ENCODE data around the gene ANKRD33B. TPM values are rescaled to one million over a fixed set of nuclear protein-coding genes. Genes with fewer than 3 reads are reported as not detected.

ANKRD33B gene
- polyA plus RNA-seq, 3 donors = 0.05 TPM; not detected in 2

- H3K4me3 Mint-ChIP-seq = no peak overlapping the region
- no peaks in the 10 kb centered on the region for H4K20me1 ChIP-seq (ENCODE audit: insufficient read depth, low read length)
- no peak overlapping the region for H3K4me2 ChIP-seq (replicated peaks; ENCODE audit: extremely low read depth, low read length, poor library complexity, severe bottlenecking)
- no peak for DNase-seq
- H3K36me3 Mint-ChIP-seq = no peaks in the 10 kb centered on the region
- TF ChIP-seq CTCF (IDR thresholded peaks at IDR 0.05) = no peak
- no peak overlapping the region for H3K27ac Mint-ChIP-seq
- H3K79me2 ChIP-seq (ENCODE audit: insufficient read depth, low read length) = no peaks in the 10 kb centered on the region
- no peaks in the 10 kb centered on the region for H3K27me3 ChIP-seq (ENCODE audit: control insufficient read depth in 2 of 2, insufficient read depth in 2 of 2, low read length in 2 of 2)
- peaks cover 34% of the 10 kb centered on the region for H3K4me1 Mint-ChIP-seq
- intact Hi-C loops (cut with micrococcal nuclease) = no loop called here
- no peaks in the 10 kb centered on the region for H3K9me3 ChIP-seq (replicated peaks in 1 of 2; ENCODE audit: control insufficient read depth in 1 of 2, insufficient read depth in 1 of 2, low read length in 2 of 2)
- 31% methylated on average over 6 of the region's 8 CpGs for WGBS (ENCODE audit: insufficient coverage)
- no peaks in the 10 kb centered on the region for H3K36me3 ChIP-seq (replicated peaks in 1 of 2; ENCODE audit: control insufficient read depth in 1 of 2, insufficient read depth in 2 of 2, low read length in 2 of 2)
- no peaks in the 10 kb centered on the region for H3K9me3 Mint-ChIP-seq
- H3K9ac ChIP-seq (ENCODE audit: insufficient read depth, low read length, poor library complexity, severe bottlenecking) = no peak overlapping the region
- H3K4me1 ChIP-seq (ENCODE audit: control insufficient read depth in 1 of 2, insufficient read depth in 2 of 2, low read length in 2 of 2) = peaks cover 27 to 36% of the 10 kb centered on the region in 2 donors
- no peak overlapping the region for H3K4me3 ChIP-seq (replicated peaks in 1 of 3; ENCODE audit: low read depth in 2 of 3, low read length in 3 of 3)
- peaks cover 3 to 11% (median 8%) of the 10 kb centered on the region in 3 donors for H3K27me3 Mint-ChIP-seq (ENCODE audit: low read depth in 3 of 3)
- H3K27ac ChIP-seq (ENCODE audit: low read depth in 1 of 2, low read length in 2 of 2) = no peak overlapping the region
- H2AFZ ChIP-seq (ENCODE audit: insufficient read depth, low read depth, low read length, poor library complexity, severe bottlenecking) = no peak overlapping the region
These were observed 8.6 kb upstream of the ANKRD33B start for GRCh38 chr5:10555277-10555684.

GRCh38 chr5:10556289-10556807 lies 7.5 kb upstream of the ANKRD33B start:
- H3K4me1 Mint-ChIP-seq = peaks cover 34% of the 10 kb centered on the region

More at GRCh38 chr5:10556289-10556807, 7.5 kb upstream of the ANKRD33B start:
- Histone ChIP-seq H3K4me2 (replicated peaks; ENCODE audit: extremely low read depth, low read length, poor library complexity, severe bottlenecking) (peak overlapping the region; percentile 13), H3K9me3 (replicated peaks in 1 of 2; ENCODE audit: control insufficient read depth in 1 of 2, insufficient read depth in 1 of 2, low read length in 2 of 2) (no peaks in the 10 kb centered on the region), H3K79me2 (ENCODE audit: insufficient read depth, low read length) (no peaks in the 10 kb centered on the region), H3K4me3 (replicated peaks in 1 of 3; ENCODE audit: low read depth in 2 of 3, low read length in 3 of 3) (no peak overlapping the region), H3K36me3 (replicated peaks in 1 of 2; ENCODE audit: control insufficient read depth in 1 of 2, insufficient read depth in 2 of 2, low read length in 2 of 2) (no peaks in the 10 kb centered on the region), H3K27me3 (ENCODE audit: control insufficient read depth in 2 of 2, insufficient read depth in 2 of 2, low read length in 2 of 2) (no peaks in the 10 kb centered on the region), H3K27ac (ENCODE audit: low read depth in 1 of 2, low read length in 2 of 2) (no peak overlapping the region), H2AFZ (ENCODE audit: insufficient read depth, low read depth, low read length, poor library complexity, severe bottlenecking) (no peak overlapping the region), H3K9ac (ENCODE audit: insufficient read depth, low read length, poor library complexity, severe bottlenecking) (no peak overlapping the region), H3K4me1 (ENCODE audit: control insufficient read depth in 1 of 2, insufficient read depth in 2 of 2, low read length in 2 of 2) (peaks cover 27 to 36% of the 10 kb centered on the region in 2 donors), H4K20me1 (ENCODE audit: insufficient read depth, low read length) (no peaks in the 10 kb centered on the region)
- peak in 1 of 3 donors; percentile 22 for DNase-seq
- Mint-ChIP-seq H3K27ac (no peak overlapping the region), H3K27me3 (ENCODE audit: low read depth in 3 of 3) (peaks cover 5 to 10% (median 9%) of the 10 kb centered on the region in 3 donors), H3K4me3 (no peak overlapping the region), H3K36me3 (no peaks in the 10 kb centered on the region), H3K9me3 (no peaks in the 10 kb centered on the region)
- no peak for TF ChIP-seq CTCF (IDR thresholded peaks at IDR 0.05)
- intact Hi-C loops (cut with micrococcal nuclease) = no loop called here
- 40% methylated on average over 2 of the region's 3 CpGs for WGBS (ENCODE audit: insufficient coverage)

Data from CD14-positive monocyte (primary cell).